ENCODE data around the gene GNPTG. TPM values are rescaled to one million over a fixed set of nuclear protein-coding genes. Genes with fewer than 3 reads are reported as not detected.
A peak's percentile ranks its signal among the peaks of the same experiment; 100 is the strongest.

Gene GNPTG
- total RNA-seq, 1 experiment from 2014 or later = 16.0 TPM

- H3K4me1 ChIP-seq = peaks cover 18% of the 10 kb centered on the region
- no peaks in the 10 kb centered on the region for H3K36me3 ChIP-seq
- no peaks in the 10 kb centered on the region for H3K9me3 ChIP-seq (replicated peaks)
- H3K4me3 ChIP-seq = peak overlapping the region; percentile 31
- H3K27ac ChIP-seq = peak overlapping the region; percentile 96
- peak; percentile 42 to 48 for DNase-seq
- no peaks in the 10 kb centered on the region for H3K27me3 ChIP-seq
Observed at GRCh38 chr16:1375741-1376410, 24.1 kb downstream of the GNPTG start.

- no peak overlapping the region for H3K4me3 ChIP-seq
- no peak for DNase-seq
- H3K27ac ChIP-seq = no peak overlapping the region
- no peaks in the 10 kb centered on the region for H3K9me3 ChIP-seq (replicated peaks)
- no peaks in the 10 kb centered on the region for H3K27me3 ChIP-seq
- H3K4me1 ChIP-seq = peaks cover 14% of the 10 kb centered on the region
- H3K36me3 ChIP-seq = no peaks in the 10 kb centered on the region
Observed at GRCh38 chr16:1377406-1378010, 25.8 kb downstream of the GNPTG start.

- H3K27me3 ChIP-seq = no peaks in the 10 kb centered on the region
- no peaks in the 10 kb centered on the region for H3K9me3 ChIP-seq (replicated peaks)
- no peak overlapping the region for H3K27ac ChIP-seq
- H3K4me1 ChIP-seq = peaks cover 13% of the 10 kb centered on the region
- H3K4me3 ChIP-seq = no peak overlapping the region
- no peaks in the 10 kb centered on the region for H3K36me3 ChIP-seq
- DNase-seq = no peak
Observed at GRCh38 chr16:1378087-1378803, 26.5 kb downstream of the GNPTG start.

GRCh38 chr16:1378804-1379303, 27.1 kb downstream of the GNPTG start:
- Histone ChIP-seq H3K4me3 (no peak overlapping the region), H3K27me3 (no peaks in the 10 kb centered on the region), H3K36me3 (no peaks in the 10 kb centered on the region), H3K4me1 (peaks cover 13% of the 10 kb centered on the region), H3K27ac (no peak overlapping the region), H3K9me3 (replicated peaks) (no peaks in the 10 kb centered on the region)
- DNase-seq = no peak

GRCh38 chr16:1379304-1380076, 27.8 kb downstream of the GNPTG start:
- H3K27me3 ChIP-seq = no peaks in the 10 kb centered on the region
- DNase-seq = no peak
- H3K4me3 ChIP-seq = no peak overlapping the region
- peaks cover 10% of the 10 kb centered on the region for H3K4me1 ChIP-seq
- no peaks in the 10 kb centered on the region for H3K9me3 ChIP-seq (replicated peaks)
- no peaks in the 10 kb centered on the region for H3K36me3 ChIP-seq
- H3K27ac ChIP-seq = no peak overlapping the region

- Histone ChIP-seq H3K36me3 (no peaks in the 10 kb centered on the region), H3K27ac (no peak overlapping the region), H3K27me3 (no peaks in the 10 kb centered on the region), H3K9me3 (replicated peaks) (no peaks in the 10 kb centered on the region), H3K4me1 (peaks cover 7% of the 10 kb centered on the region), H3K4me3 (no peak overlapping the region)
- DNase-seq = no peak
Observed at GRCh38 chr16:1380195-1380594, 28.5 kb downstream of the GNPTG start.

- DNase-seq = no peak
- H3K36me3 ChIP-seq = no peaks in the 10 kb centered on the region
- H3K9me3 ChIP-seq (replicated peaks) = no peaks in the 10 kb centered on the region
- no peaks in the 10 kb centered on the region for H3K27me3 ChIP-seq
- H3K4me3 ChIP-seq = no peak overlapping the region
- H3K4me1 ChIP-seq = no peaks in the 10 kb centered on the region
- H3K27ac ChIP-seq = no peak overlapping the region
Observed at GRCh38 chr16:1381612-1382406, 30.1 kb downstream of the GNPTG start.

GRCh38 chr16:1383556-1383955, 31.8 kb downstream of the GNPTG start:
- no peaks in the 10 kb centered on the region for H3K4me1 ChIP-seq
- H3K4me3 ChIP-seq = no peak overlapping the region
- H3K27ac ChIP-seq = no peak overlapping the region
- no peaks in the 10 kb centered on the region for H3K9me3 ChIP-seq (replicated peaks)
- H3K27me3 ChIP-seq = no peaks in the 10 kb centered on the region
- H3K36me3 ChIP-seq = no peaks in the 10 kb centered on the region
- no peak for DNase-seq

- no peaks in the 10 kb centered on the region for H3K36me3 ChIP-seq
- H3K27ac ChIP-seq = no peak overlapping the region
- no peaks in the 10 kb centered on the region for H3K9me3 ChIP-seq (replicated peaks)
- no peaks in the 10 kb centered on the region for H3K4me1 ChIP-seq
- H3K4me3 ChIP-seq = no peak overlapping the region
- no peak for DNase-seq
- H3K27me3 ChIP-seq = no peaks in the 10 kb centered on the region
Observed at GRCh38 chr16:1385232-1385631, 33.5 kb downstream of the GNPTG start.

GRCh38 chr16:1387331-1387730, 35.6 kb downstream of the GNPTG start:
- Histone ChIP-seq H3K27ac (no peak overlapping the region), H3K27me3 (no peaks in the 10 kb centered on the region), H3K4me1 (no peaks in the 10 kb centered on the region), H3K36me3 (no peaks in the 10 kb centered on the region), H3K9me3 (replicated peaks) (no peaks in the 10 kb centered on the region), H3K4me3 (no peak overlapping the region)
- DNase-seq = no peak

- H3K4me3 ChIP-seq = no peak overlapping the region
- no peaks in the 10 kb centered on the region for H3K36me3 ChIP-seq
- DNase-seq = no peak
- H3K27me3 ChIP-seq = no peaks in the 10 kb centered on the region
- no peak overlapping the region for H3K27ac ChIP-seq
- H3K4me1 ChIP-seq = no peaks in the 10 kb centered on the region
- H3K9me3 ChIP-seq (replicated peaks) = no peaks in the 10 kb centered on the region
Observed at GRCh38 chr16:1389762-1390161, 38.0 kb downstream of the GNPTG start.

- DNase-seq = no peak
- Histone ChIP-seq H3K27me3 (no peaks in the 10 kb centered on the region), H3K9me3 (replicated peaks) (no peaks in the 10 kb centered on the region), H3K36me3 (no peaks in the 10 kb centered on the region), H3K27ac (no peak overlapping the region), H3K4me3 (no peak overlapping the region), H3K4me1 (no peaks in the 10 kb centered on the region)
Observed at GRCh38 chr16:1390239-1390779, 38.6 kb downstream of the GNPTG start.

- Histone ChIP-seq H3K4me1 (no peaks in the 10 kb centered on the region), H3K9me3 (replicated peaks) (no peaks in the 10 kb centered on the region), H3K4me3 (no peak overlapping the region), H3K27ac (no peak overlapping the region), H3K36me3 (no peaks in the 10 kb centered on the region), H3K27me3 (no peaks in the 10 kb centered on the region)
- no peak for DNase-seq
Observed at GRCh38 chr16:1392826-1393225, 41.1 kb downstream of the GNPTG start.

GRCh38 chr16:1393613-1394176, 42.0 kb downstream of the GNPTG start:
- Histone ChIP-seq H3K27me3 (no peaks in the 10 kb centered on the region), H3K4me1 (no peaks in the 10 kb centered on the region), H3K27ac (no peak overlapping the region), H3K36me3 (no peaks in the 10 kb centered on the region), H3K4me3 (no peak overlapping the region), H3K9me3 (replicated peaks) (no peaks in the 10 kb centered on the region)
- DNase-seq = no peak

Data from SJCRH30 (cell line).